ENCODE measurements around the gene ASIC4.

GRCh38 chr2:219560893-219561178, 46.6 kb downstream of the ASIC4 start:
- no peak for TF ChIP-seq ZNF274 (IDR thresholded peaks at IDR 0.05; ENCODE audit: borderline replicate concordance, extremely low read depth, low read length)
- TF ChIP-seq CTCF (IDR thresholded peaks at IDR 0.05; ENCODE audit: control extremely low read depth in 1 of 3, insufficient read depth in 1 of 3, low read depth in 1 of 3, low read length in 3 of 3), result no peak
- TF ChIP-seq RXRA (IDR thresholded peaks at IDR 0.05; ENCODE audit: insufficient read depth, low read depth, low read length), result no peak
- no peak for TF ChIP-seq CEBPB (IDR thresholded peaks at IDR 0.05; ENCODE audit: low read depth, low read length)
- TF ChIP-seq SIX5 (IDR thresholded peaks at IDR 0.05; ENCODE audit: low read depth, low read length), result no peak
- TF ChIP-seq CBX5 (IDR thresholded peaks at IDR 0.05; ENCODE audit: low read depth, low read length), result no peak
- no peak for TF ChIP-seq EZH2 (IDR thresholded peaks at IDR 0.05; ENCODE audit: low read depth, low read length, severe bottlenecking)
- no peak; a peak in 1 of 3 replicates for TF ChIP-seq POLR2A (IDR thresholded peaks at IDR 0.05; ENCODE audit: control extremely low read depth in 1 of 2, low read depth in 2 of 2, low read length in 2 of 2)
